GM19238 (cell line): ENCODE results near the gene STK32C.
A peak's percentile ranks its signal among the peaks of the same experiment; 100 is the strongest.

Experiments
- DNase-seq: peaks from one replicate; pipeline ENCODE4 v3.0.0; 2011; ENCODE audit warnings: low spot score; ENCODE audit not compliant: insufficient read length

The STK32C gene

DNA sequence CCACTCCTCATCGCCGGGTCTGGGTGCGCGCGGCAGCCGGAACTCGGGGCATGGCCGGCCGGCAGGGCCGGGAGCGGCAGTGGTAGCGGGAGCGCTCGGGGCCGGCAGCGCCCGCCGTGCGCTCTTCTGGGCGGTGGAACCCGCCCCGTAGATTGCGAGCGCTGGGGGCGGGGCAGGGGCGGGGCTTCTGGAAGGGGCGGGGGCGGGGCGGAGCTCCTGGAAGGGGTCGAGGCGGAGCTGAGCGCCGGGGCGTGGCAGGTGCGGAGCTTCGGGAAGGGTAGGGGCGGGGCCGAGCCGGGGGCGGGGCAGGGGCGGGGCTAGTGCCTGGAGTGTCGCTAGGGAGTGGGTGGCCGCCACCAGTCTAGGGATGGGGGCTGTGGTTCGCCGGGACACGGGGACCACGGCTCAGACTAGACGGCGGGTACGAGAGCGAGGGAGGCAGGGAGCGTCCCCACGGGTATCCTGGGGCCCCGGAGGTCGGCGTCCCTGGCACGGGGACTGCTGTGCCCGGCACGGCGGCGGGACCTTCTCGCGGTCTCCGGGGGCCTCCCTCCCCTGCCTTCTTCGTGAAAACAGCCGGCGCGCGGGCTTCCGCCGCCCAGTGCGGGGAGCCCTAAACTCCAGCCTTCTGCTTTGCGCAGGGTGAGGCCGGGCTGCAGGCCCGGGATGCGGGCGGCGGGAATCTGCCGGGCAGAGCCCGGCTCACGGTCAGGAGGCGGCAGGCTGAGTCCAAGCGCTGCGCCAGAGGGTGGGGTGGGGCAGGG, at the start of gene STK32C:
TSS of gene STK32C (minus strand) at position 128 of the 764 bp plus-strand sequence. CDS start at position 11, 117 bp downstream.
- peak; percentile 99 for DNase-seq

DNA sequence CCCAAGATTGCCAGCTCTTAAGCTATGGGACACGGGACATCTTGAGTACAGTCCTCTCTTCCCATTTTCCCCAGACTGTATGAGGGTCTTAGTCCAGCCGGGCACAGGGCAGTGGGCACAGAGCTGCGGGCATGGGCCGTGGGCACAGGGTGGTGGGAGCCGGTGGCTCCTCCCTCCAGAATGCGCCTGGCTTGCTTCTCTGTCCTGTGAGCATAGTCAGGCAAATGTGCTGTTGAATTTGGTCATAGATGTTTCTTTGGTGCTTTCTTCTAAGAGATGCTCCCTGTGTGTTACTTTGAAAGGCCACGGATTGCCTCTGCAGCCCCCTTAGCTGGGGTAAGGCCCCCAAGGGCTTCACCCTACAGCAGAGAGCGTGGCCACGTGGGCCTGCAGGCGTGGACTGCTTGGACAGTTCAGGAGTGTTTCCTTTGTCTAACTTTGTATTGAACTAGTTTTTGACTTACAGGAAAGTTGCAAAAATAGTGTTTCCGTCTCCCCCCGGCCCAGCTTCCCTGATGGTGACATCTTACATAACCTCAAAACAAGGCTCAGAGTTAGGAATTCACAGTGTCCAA, 49.0 kb upstream of the STK32C start:
- DNase-seq: no peak

DNA sequence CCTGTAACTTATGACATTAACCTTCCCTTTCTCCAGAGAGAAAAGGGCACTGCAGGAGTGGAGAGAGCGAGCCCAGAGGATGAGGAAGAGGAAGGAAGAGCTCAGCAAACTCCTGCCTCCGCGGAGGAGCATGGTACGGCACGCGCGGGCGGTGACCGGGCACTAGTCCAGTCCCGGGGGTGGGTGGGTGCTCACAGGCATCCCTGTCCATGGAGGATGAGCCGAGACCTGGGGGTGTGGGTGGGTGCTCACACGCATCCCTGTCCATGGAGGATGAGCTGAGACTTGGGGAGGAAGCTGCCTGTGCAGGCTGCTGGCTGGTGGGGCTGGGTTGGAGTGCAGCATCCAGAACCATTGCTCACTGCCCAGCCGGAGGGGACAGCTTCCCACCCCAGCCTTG, 48.0 kb upstream of the STK32C start:
- DNase-seq: no peak

DNA sequence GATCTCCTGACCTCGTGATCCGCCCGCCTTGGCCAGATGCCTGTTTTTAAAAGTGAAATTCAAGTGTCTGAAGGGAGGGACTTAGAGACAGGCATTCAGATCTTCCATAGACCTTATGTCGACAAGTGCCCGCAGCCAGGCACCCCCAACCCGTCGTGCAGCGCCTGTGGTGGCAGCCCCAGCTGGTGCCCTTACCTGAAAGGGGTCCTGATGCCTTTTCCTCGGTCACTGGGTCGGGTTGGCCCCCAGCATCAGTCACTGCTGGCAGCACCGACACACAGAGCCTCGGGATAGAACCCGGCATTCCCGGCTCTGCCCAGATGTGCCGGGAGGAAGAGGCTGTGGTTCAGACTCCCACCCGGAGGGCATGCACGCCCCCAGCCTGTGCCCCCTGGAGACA, 47.5 kb upstream of the STK32C start:
- no peak for DNase-seq

DNA sequence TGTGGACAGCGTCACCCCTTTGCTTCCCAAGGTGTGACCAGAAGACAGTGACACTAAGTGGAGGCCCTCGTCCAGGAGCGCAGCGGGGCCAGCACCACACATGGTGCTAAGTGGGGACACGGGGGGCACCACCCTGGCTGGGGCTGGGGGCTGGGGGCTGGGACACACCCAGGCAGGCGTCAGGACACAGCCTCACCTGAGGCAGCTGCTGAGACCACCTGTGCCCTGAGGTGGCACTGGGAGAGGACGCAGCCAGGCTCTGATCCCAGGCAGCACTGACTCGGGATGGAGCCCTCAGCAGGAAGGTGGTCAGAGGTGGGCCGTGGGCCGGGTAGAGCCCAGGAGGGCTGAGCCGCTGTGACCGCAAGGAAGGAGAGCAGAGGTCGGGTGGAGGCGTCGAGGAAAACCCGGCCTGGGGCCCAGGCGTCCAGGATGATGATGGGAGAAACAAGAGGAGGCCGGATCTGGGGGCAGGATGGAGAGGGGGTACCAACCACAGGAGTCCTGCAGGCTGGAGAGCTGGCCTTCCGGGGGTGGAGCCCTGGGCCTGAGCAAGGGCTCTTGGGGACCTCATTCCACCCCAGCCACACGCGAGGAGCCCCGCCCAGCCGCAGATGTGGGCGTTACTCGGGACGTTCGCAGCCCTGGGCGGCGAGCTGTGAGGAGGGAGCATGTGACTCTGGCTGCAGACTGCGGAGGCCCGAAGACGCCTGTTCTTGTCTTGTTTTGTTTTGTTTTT, 46.8 kb upstream of the STK32C start:
- DNase-seq: no peak

DNA sequence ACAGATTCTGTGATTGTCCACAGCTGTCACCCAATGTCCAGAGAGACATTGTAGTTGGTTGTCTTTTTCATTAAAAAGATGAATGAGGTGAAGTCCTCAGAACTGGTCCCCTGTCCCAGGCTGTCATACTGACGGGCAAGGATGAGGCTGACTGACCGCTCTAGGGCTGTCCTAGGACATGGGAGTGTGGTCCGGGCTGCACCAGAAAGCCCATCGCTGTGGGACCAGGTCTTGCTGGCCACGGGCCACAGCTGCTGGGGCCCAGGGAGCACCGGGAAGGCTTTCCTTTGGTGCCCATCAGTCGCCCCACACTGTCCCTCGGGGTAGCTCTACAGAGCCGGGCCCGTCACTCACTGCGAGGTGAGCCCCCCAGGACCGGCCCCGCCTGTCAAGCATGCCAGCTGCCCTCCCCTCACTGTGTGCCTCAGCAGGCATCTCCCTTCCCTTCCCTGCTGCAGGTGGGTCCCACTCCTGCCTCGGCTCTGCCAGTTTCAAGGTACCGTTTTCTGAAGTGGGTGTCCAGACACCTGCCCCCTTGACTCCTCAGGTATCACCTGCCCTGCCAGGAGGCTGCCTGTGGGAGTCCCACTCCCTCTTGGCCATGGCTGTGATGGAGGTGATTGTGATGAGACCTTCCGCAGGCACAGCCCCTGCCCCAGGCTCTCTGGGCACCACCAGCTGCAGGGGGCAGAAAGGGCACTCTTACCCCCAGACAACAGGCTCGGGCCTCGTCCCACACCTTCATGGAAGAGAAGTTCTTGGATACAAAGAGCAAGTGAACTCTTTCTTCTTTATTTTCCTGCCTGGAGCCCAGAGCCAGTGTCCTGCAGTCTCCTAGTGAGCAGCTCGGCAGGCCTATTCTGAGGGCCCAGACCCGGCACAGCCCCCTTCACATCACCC, 46.0 kb upstream of the STK32C start:
- no peak for DNase-seq

DNA sequence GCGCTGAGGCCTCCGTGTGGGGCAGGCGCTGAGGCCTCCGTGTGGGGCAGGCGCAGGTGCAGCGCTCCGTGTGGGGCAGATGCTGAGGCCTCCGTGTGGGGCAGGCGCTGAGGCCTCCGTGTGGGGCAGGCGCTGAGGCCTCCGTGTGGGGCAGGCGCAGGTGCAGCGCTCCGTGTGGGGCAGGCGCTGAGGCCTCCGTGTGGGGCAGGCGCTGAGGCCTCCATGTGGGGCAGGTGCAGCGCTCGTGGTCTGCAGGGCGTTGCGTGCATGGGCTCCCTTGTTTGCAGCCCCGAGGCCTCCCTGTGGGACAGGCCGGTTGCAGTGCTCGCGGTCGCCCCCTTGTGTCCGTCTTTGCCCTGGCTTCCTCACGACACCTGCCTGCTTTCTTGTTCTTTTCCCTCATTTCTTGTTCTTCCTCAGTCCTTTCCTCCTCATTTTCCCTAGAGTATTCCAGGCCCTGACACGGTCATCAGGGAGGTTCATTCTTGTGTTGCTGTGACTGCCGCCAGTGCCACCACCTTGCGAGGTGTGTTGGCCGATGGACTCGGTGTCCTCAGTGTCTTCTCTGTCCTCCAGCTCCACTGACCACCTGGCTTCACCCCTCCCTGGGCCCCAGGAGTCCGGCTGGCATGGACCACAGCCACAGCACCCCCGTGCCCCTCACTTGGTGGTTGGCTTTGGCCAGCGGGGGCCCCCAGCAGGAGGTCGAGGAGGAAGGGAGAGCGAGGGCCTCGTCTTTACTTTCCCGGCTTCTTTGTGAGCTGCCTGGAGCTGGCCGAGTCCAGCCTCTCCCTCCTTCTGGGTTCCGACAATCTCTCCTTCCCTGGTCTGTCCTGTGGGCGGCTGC, 44.9 kb upstream of the STK32C start:
- peak; percentile 80 for DNase-seq

DNA sequence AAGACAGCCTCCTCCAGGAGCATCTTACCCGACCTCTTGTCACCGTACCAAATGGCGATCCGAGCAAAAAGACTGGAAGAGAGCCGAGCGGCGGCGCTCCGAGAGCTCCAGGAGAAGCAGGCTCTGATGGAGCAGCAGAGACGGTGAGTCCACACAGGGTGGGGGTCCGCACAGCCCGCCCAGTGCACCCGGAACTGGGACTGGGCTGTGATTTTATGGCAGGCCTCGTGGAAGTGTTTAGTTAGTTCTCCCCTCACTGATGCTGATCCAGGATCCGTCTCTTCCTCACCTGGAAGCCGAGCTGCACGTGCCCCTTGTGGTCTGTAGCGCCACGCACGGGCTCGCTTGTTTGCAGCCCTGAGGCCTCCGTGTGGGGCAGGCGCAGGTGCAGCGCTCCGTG, 43.9 kb upstream of the STK32C start:
- DNase-seq: no peak

DNA sequence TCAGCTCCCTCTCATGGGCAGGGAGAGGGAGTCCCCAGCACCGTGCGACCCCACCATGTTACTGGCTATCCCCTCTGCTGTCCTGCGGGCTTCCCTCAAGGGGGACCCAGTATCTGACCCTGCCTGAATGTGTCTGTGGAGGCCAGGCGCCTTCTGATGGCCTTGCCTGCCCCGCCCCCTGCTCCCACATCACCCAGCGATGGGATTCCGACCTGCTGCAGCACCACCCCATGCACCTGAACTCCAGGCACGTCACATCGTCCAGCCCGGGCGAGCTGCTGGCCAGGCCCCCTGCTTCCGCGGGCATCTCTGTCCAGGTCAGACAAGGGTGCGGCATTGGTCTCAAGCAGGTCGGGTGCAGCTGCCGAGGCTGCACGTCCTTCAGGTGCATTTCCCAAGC, 43.2 kb upstream of the STK32C start:
- no peak for DNase-seq

DNA sequence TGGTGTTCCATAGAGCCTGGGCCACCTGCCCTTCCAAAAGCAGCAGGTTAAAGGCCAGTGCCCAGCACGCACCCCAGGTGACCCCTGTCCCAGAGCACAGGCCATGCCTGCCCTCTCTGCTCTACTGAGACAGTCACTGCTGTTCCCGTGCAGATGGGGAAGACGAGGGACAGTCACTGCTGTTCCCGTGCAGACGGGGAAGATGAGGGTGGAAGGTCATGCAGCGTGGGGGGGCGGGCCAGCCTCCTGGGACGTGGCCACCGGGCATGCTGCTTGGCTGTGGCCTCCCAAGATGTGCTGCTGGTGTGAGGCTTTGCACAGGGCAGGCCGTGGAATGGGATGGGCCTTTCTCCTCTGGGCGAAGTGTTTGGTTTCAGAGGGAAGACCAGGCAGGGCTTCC, 42.6 kb upstream of the STK32C start:
- no peak for DNase-seq

DNA sequence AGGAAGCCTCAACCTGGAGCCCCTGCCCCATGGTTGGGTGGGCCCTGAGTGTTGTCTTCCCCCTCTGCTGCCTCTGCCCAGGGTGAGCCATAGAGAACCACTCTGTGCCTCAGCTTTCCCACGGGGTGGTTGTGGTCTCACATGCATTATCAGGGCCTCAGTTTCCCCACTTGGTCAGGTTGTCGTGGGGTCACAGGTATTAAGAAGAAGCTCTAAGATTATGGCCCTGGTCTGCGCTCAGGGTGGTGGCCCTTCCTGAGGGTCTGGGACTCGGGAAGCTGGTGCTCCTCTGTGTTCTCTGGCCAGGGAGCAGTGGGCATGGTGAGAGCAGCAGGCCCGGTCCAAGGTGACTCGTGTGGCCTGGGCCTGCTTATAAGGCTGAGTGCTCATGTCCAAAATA, 42.0 kb upstream of the STK32C start:
- DNase-seq: no peak

DNA sequence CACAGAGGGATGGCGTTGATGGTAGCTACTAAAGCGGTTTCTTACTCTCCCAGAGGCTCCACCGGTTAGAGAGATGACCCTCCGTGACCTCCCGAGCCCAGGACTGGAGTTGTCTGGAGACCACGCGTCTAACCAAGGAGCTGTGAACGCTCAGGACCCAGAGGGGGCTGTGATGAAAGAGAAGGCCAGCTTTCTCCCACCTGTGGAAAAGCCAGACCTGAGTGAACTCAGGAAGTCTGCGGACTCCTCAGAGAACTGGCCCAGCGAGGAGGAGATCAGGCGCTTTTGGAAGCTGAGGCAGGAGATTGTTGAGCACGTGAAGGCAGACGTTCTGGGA, 40.1 kb upstream of the STK32C start:
- DNase-seq: no peak

DNA sequence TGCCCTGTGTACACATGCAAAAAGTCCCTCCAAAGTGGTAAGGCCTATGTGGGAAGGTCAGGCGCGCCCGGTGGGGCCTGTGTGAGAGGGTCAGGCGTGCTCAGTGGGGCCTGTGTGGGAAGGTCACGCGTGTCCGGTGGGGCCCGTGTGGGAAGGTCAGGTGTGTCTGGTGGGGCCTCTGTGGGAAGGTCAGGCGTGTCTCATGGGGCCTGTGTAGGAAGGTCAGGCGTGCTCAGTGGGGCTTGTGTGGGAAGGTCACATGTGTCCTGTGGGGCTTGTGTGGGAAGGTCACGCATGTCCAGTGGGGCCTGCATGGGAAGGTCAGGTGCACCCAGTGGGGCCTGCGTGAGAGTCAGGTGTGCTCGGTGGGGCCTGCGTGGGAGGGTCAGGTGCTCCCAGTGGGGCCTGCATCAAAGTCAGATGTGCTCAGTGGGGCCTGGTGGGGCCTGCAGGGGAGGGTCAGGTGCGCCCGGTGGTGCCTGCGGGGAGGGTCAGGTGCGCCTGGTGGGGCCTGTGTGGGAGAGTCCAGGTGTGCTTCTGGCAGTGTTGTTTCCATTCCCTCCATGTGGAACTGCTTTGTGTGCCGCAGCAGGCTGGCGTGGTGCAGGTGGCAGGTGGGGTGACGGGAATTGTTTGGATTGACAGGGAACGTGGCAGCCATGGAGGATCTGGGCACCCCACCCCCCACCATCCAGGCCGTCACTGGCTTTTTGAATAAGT, 39.6 kb upstream of the STK32C start:
- DNase-seq: no peak

DNA sequence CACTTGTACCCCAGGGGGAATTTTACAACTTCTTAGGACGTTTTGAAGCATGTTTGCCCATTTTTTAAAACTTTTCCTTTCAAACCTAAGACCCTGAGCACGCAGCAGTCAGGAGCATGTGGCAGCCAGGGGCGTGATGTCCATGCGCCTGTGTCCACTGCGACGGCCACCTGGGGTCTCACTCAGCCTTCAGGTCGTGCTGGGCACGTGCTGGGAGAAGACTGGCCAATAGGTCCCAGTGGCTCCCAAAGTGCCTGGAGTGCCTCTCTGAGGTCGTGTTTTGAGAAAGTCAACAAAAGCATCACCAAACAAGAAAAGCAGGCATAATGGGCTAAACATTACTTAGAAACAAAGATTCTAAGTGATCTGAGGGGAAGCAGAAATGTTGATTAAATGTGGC, 39.1 kb upstream of the STK32C start:
- no peak for DNase-seq

DNA sequence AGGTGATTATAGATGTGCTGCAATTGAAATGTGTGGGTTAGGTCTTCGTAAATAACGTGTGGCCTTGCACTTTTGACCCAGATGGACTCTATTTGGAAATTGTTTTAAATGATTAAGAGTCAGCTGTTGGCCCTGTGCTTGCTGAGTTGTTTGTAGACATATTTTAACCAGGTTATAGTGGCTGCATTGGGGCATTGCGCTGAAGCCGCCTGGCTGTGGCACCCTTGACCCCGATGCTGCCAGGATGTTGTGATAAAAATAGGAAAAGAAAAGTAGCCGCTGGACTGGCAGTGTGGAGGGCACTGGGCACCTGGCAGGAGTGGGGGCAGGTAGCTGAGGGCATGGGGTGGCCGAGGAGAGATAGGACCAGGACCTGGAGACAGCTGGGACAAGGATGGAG, 37.6 kb upstream of the STK32C start:
- no peak for DNase-seq

DNA sequence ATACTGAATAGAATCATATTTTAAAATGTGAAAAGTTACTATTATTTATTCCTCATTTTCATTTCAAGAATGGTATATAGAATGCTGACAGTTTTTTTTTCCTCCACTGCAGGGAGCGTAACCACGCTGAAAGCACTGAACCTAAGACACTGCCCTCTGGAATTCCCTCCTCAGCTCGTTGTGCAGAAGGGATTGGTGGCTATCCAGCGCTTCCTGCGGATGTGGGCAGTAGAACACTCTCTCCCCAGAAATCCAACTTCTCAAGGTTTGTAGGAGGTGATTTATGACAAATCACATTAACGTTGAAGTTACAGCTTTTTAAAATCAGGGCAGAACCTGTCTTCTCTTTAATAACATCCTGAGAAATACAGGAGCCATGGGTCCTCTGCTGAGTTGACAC, 36.6 kb upstream of the STK32C start:
- no peak for DNase-seq

DNA sequence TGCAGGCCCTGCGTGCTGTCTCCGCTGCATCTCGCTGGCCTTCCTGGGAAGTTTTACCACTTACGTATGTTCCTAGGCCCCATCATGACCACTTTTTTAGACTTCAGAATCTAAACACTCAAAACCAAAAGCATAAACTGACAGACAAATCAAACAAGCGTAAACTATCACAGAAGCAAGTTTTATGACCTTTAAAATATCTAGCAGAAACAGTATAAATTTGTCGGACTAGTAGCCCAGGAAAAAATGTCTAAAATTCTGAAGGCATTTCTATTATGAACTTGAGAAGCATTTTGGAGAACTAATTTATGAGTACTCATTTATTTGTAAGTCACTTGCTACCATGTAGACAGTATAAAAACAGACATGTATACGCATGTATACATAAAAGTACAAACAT, 34.8 kb upstream of the STK32C start:
- no peak for DNase-seq

DNA sequence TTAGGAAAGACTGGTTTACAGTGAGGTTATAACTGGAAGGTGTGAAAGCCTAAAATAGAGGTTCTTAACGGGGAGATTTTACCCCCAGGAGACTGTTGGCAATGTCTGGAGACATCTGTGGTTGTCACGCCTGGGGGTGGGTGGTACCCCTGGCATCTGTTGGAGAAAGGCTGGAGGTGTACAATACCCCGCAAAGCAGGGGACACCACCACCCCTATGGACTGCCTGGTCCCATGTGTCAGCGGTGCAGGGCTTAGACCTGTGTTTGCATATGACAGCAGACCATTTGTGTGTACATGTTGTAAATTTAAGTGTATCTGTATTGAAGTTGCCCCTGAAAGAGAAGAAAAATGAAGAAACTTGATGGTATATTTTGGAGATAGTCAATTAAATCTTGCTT, 34.0 kb upstream of the STK32C start:
- DNase-seq: no peak

DNA sequence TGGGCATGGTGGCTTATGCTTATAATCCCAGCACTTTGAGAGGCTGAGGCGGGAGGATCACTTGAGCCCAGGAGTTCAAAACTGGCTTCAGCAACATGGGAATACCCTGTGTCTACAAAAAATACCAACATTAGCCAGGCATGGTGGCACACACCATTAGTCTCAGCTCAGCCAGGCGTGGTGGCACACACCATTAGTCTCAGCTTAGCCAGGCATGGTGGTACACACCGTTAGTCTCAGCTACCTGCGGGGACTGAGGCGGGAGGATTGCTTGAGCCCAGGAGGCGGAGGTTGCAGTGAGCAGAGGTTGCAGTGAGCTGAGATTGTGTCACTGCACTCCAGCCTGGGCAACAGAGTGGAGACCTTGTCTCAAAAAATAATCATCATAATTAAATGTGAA, 33.3 kb upstream of the STK32C start:
- DNase-seq: no peak

DNA sequence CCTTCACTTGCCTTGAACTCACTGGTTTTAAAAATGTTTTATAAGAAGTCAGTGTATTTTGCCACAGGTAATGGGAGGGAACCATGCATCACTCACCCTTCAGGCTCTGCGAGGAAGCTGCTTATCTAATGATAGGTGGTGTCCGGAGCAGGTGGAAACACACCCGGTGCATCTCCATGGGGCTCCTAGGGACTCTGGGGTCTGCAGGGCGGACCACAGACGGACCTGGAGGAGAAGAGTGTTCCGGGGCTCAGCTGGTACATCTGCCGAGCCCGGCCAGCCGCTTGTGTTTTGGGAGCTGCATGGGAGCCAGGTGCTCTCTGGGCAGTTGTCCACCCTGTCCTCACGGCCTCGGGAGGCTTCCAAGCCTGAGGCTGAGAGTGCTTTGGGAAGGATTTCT, 31.5 kb upstream of the STK32C start:
- no peak for DNase-seq
